WTC11 (cell line): ENCODE results near the gene ZNF786. TPM values are rescaled to one million over a fixed set of nuclear protein-coding genes. Genes with fewer than 3 reads are reported as not detected.
A peak's percentile ranks its signal among the peaks of the same experiment; 100 is the strongest.

Source experiments
- ATAC-seq: fragments of 200-7000 bp; cut with Tn5 transposase; 2 replicates; pipeline ENCODE4 v1.10.0; 2021; ENCODE audit warnings: mild to moderate bottlenecking, moderate library complexity
- Bru-seq: library from RNA; stranded (reverse); fragments of 400-500 nt; gene quantifications from one replicate; lab custom pipeline; 2021; lab: Mats Ljungman, UMichigan
- CTCF ChIA-PET: fragments of 300-600 bp; sonication (Branson Sonifier 250); formaldehyde crosslinking; loops from one replicate; lab custom pipeline; 2021; ENCODE audit warnings: antibody characterized with exemption; lab: Charles Lee
- POLR2A ChIA-PET: fragments of 350-600 bp; sonication (Branson Sonifier 250); formaldehyde crosslinking; loops from one replicate; lab custom pipeline; 2021; ENCODE audit warnings: antibody characterized with exemption; lab: Charles Lee
- DNase-seq: peaks from one replicate; pipeline ENCODE4 v3.0.0; 2021; ENCODE audit warnings: low spot score
- H3K27ac Mint-ChIP-seq: 2 replicates; pipeline ENCODE4 v1.8.0; 2021; ENCODE audit warnings: mixed read lengths
- H3K27me3 Mint-ChIP-seq: 2 replicates; pipeline ENCODE4 v1.8.0; 2021; ENCODE audit warnings: low read depth, mild to moderate bottlenecking, moderate library complexity, mixed read lengths
- H3K36me3 Mint-ChIP-seq: 2 replicates; pipeline ENCODE4 v1.8.0; 2021; ENCODE audit warnings: mixed read lengths
- H3K4me1 Mint-ChIP-seq: 2 replicates; pipeline ENCODE4 v1.8.0; 2022; ENCODE audit warnings: mixed read lengths
- H3K4me3 Mint-ChIP-seq: 2 replicates; pipeline ENCODE4 v1.8.0; 2021; ENCODE audit warnings: mild to moderate bottlenecking, moderate library complexity, mixed read lengths
- H3K9me3 Mint-ChIP-seq: 2 replicates; pipeline ENCODE4 v1.8.0; 2021; ENCODE audit warnings: mixed read lengths
- ATF1 ChIP-seq: sonication (generic); formaldehyde crosslinking; IDR thresholded peaks from 2 replicates; pipeline ENCODE4 v1.8.1; 2023; ENCODE audit warnings: mild to moderate bottlenecking, moderate library complexity, missing genetic modification reagents
- CREB1 ChIP-seq: sonication (generic); formaldehyde crosslinking; IDR thresholded peaks from 2 replicates; pipeline ENCODE4 v1.8.0; 2023; ENCODE audit warnings: mild to moderate bottlenecking, missing genetic modification reagents
- E2F4 ChIP-seq: sonication (generic); formaldehyde crosslinking; IDR thresholded peaks from 2 replicates; pipeline ENCODE4 v1.8.1; 2022; ENCODE audit warnings: low read depth, mild to moderate bottlenecking, moderate library complexity, missing genetic modification reagents, borderline replicate concordance
- FOXK1 ChIP-seq: sonication (generic); formaldehyde crosslinking; IDR thresholded peaks from 2 replicates; pipeline ENCODE4 v1.8.0; 2022; ENCODE audit warnings: mild to moderate bottlenecking, moderate library complexity, missing genetic modification reagents
- FOXP1 ChIP-seq: sonication (generic); formaldehyde crosslinking; IDR thresholded peaks from 2 replicates; pipeline ENCODE4 v1.8.0; 2022; ENCODE audit warnings: missing genetic modification reagents, mild to moderate bottlenecking, moderate library complexity, borderline replicate concordance
- IRF2 ChIP-seq: sonication (generic); formaldehyde crosslinking; IDR thresholded peaks from 2 replicates; pipeline ENCODE4 v1.8.0; 2022; ENCODE audit warnings: low read depth, missing genetic modification reagents, borderline replicate concordance
- KAT7 ChIP-seq: sonication (generic); formaldehyde crosslinking; IDR thresholded peaks from 2 replicates; pipeline ENCODE4 v1.8.1; 2023; ENCODE audit warnings: missing genetic modification reagents, mild to moderate bottlenecking, borderline replicate concordance
- MAX ChIP-seq: sonication (generic); formaldehyde crosslinking; IDR thresholded peaks from 2 replicates; pipeline ENCODE4 v1.8.0; 2022; ENCODE audit warnings: mild to moderate bottlenecking, missing genetic modification reagents
- NFATC4 ChIP-seq: fragments of 250-450 bp; sonication (Bioruptor Pico); IDR thresholded peaks from 2 replicates; pipeline ENCODE4 v1.9.0; 2021; ENCODE audit warnings: mild to moderate bottlenecking
- NR1H2 ChIP-seq: sonication (generic); formaldehyde crosslinking; IDR thresholded peaks from 2 replicates; pipeline ENCODE4 v1.9.0; 2021; ENCODE audit warnings: mild to moderate bottlenecking, moderate library complexity, missing genetic modification reagents
- OVOL2 ChIP-seq: fragments of 250-450 bp; sonication (Bioruptor Pico); IDR thresholded peaks from 2 replicates; pipeline ENCODE4 v1.9.0; 2021; ENCODE audit warnings: mild to moderate bottlenecking, borderline replicate concordance
- RORB ChIP-seq: fragments of 250-450 bp; sonication (Bioruptor Pico); IDR thresholded peaks from 2 replicates; pipeline ENCODE4 v1.9.0; 2021; ENCODE audit warnings: mild to moderate bottlenecking
- TEAD1 ChIP-seq: sonication (generic); formaldehyde crosslinking; IDR thresholded peaks from 2 replicates; pipeline ENCODE4 v1.8.0; 2022; ENCODE audit warnings: mild to moderate bottlenecking, missing genetic modification reagents
- TEAD4 ChIP-seq: sonication (generic); formaldehyde crosslinking; IDR thresholded peaks from 2 replicates; pipeline ENCODE4 v1.8.0; 2022; ENCODE audit warnings: mild to moderate bottlenecking, missing genetic modification reagents
- USF2 ChIP-seq: sonication (generic); formaldehyde crosslinking; IDR thresholded peaks from 2 replicates; pipeline ENCODE4 v1.8.1; 2023; ENCODE audit warnings: mild to moderate bottlenecking, missing genetic modification reagents, moderate library complexity
- ZBTB21 ChIP-seq: sonication (generic); formaldehyde crosslinking; IDR thresholded peaks from 2 replicates; pipeline ENCODE4 v1.8.1; 2023; ENCODE audit warnings: mild to moderate bottlenecking, missing genetic modification reagents, borderline replicate concordance
- ZNF263 ChIP-seq: sonication (generic); formaldehyde crosslinking; IDR thresholded peaks from 2 replicates; pipeline ENCODE4 v1.8.1; 2022; ENCODE audit warnings: low read depth, mild to moderate bottlenecking, moderate library complexity, missing genetic modification reagents
- ZNF317 ChIP-seq: sonication (generic); formaldehyde crosslinking; IDR thresholded peaks from 2 replicates; pipeline ENCODE4 v1.8.1; 2023; ENCODE audit warnings: low read depth, mild to moderate bottlenecking, moderate library complexity, missing genetic modification reagents, borderline replicate concordance
- ZNF532 ChIP-seq: fragments of 250-450 bp; sonication (Bioruptor Pico); IDR thresholded peaks from 2 replicates; pipeline ENCODE4 v1.9.0; 2021; ENCODE audit warnings: mild to moderate bottlenecking, borderline replicate concordance
- long read RNA-seq, 3 experiments: library from RNA in 1 of 3; library from capped mRNA in 1 of 3; library from polyadenylated mRNA in 1 of 3; unstranded in 2 of 3; stranded (forward) in 1 of 3; transcript quantifications; one replicate each; pipeline ENCODE4 v2.0.0, GENCODE V29; 2021
- total RNA-seq: library from RNA; stranded (reverse); gene quantifications from 3 replicates; pipeline ENCODE4 v1.2.3, GENCODE V29; 2021
- TF ChIP-seq, protein P1 (sequence below): fragments of 250-450 bp; sonication (Bioruptor Pico); IDR thresholded peaks from 2 replicates; pipeline ENCODE4 v1.9.0; 2021; ENCODE audit warnings: moderate library complexity, mild to moderate bottlenecking, inconsistent platforms, borderline replicate concordance
- TF ChIP-seq, protein P2 (sequence below): sonication (generic); formaldehyde crosslinking; IDR thresholded peaks from 2 replicates; pipeline ENCODE4 v1.8.0; 2022; ENCODE audit warnings: missing genetic modification reagents
- TF ChIP-seq, protein P3 (sequence below): sonication (generic); formaldehyde crosslinking; IDR thresholded peaks from 2 replicates; pipeline ENCODE4 v1.8.1; 2023; ENCODE audit warnings: mild to moderate bottlenecking, missing genetic modification reagents, moderate library complexity

The ZNF786 gene
- total RNA-seq (11.4 to 13.0 TPM (median 11.8 TPM) in 3 replicates), Bru-seq, nascent RNA (percentile 81 among the genes with signal in this experiment)
- long read RNA-seq, experiment 1, transcript ZNF786-202 (4 exons, 2,874 nt) = minor isoform, 20 of 66 reads
- long read RNA-seq, experiment 1, transcript ZNF786-201 (3 exons, 3,144 nt) = major isoform, 22 of 66 reads
- long read RNA-seq, experiment 1, partial matches to known transcripts = 10 of 66 reads
- long read RNA-seq, experiment 1, other reads (novel, unspliced or antisense) = 14 of 66 reads
- long read RNA-seq, experiment 2, partial matches to known transcripts = 1 of 9 reads
- long read RNA-seq, experiment 2, other reads (novel, unspliced or antisense) = 7 of 9 reads
- long read RNA-seq, experiment 3 = 0 reads

- ATAC-seq = peak; percentile 85
- no peaks in the 10 kb centered on the region; the same call in 1 of the 2 replicates for H3K27me3 Mint-ChIP-seq
- DNase-seq = peak; percentile 83
- peaks cover 6% of the 10 kb centered on the region for H3K9me3 Mint-ChIP-seq
- H3K4me3 Mint-ChIP-seq = peak within 1 kb of the TSS; percentile 97
- POLR2A ChIA-PET = interaction anchor here (0.6 kb wide), 1 partner anchor 58 kb away, joined by 3 read pairs; no protein-coding TSS in a partner anchor
- peaks cover 12% of the 10 kb centered on the region for H3K4me1 Mint-ChIP-seq
- peak within 1 kb of the TSS; percentile 99 for H3K27ac Mint-ChIP-seq
- CTCF ChIA-PET = interaction anchor here (0.6 to 1.3 kb wide), 3 partner anchors 22 to 35 kb away, joined by 3 read pairs; partner anchors contain the start of gene ZNF425
- peaks cover 23% of the 10 kb centered on the region for H3K36me3 Mint-ChIP-seq
- TF ChIP-seq IRF2 (CRISPR knock-in tag) (no peak), ZNF317 (no peak), ZNF532 (CRISPR knock-in tag) (no peak), ATF1 (CRISPR knock-in tag) (no peak), OVOL2 (CRISPR knock-in tag) (no peak), E2F4 (CRISPR knock-in tag) (no peak; the same call in 1 of the 2 replicates), RORB (CRISPR knock-in tag) (no peak), MAX (CRISPR knock-in tag) (peak; percentile 67), TEAD4 (no peak), ZBTB21 (CRISPR knock-in tag) (no peak; the same call in 1 of the 2 replicates), KAT7 (0 out of 2 replicates have a peak, but pooled peaks have one; percentile 15), NR1H2 (CRISPR knock-in tag) (no peak), FOXK1 (CRISPR knock-in tag) (peak; percentile 20; the same call in 1 of the 2 replicates), FOXP1 (CRISPR knock-in tag) (peak; percentile 31), CREB1 (no peak), ZNF263 (CRISPR knock-in tag) (no peak), TEAD1 (CRISPR knock-in tag) (peak; percentile 50), USF2 (no peak; the same call in 1 of the 2 replicates), NFATC4 (CRISPR knock-in tag) (no peak)
- TF ChIP-seq, protein P1, sequence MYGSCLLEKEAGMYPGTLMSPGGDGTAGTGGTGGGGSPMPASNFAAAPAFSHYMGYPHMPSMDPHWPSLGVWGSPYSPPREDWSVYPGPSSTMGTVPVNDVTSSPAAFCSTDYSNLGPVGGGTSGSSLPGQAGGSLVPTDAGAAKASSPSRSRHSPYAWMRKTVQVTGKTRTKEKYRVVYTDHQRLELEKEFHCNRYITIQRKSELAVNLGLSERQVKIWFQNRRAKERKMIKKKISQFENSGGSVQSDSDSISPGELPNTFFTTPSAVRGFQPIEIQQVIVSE (CRISPR knock-in tag) = no peak
- TF ChIP-seq, protein P2, sequence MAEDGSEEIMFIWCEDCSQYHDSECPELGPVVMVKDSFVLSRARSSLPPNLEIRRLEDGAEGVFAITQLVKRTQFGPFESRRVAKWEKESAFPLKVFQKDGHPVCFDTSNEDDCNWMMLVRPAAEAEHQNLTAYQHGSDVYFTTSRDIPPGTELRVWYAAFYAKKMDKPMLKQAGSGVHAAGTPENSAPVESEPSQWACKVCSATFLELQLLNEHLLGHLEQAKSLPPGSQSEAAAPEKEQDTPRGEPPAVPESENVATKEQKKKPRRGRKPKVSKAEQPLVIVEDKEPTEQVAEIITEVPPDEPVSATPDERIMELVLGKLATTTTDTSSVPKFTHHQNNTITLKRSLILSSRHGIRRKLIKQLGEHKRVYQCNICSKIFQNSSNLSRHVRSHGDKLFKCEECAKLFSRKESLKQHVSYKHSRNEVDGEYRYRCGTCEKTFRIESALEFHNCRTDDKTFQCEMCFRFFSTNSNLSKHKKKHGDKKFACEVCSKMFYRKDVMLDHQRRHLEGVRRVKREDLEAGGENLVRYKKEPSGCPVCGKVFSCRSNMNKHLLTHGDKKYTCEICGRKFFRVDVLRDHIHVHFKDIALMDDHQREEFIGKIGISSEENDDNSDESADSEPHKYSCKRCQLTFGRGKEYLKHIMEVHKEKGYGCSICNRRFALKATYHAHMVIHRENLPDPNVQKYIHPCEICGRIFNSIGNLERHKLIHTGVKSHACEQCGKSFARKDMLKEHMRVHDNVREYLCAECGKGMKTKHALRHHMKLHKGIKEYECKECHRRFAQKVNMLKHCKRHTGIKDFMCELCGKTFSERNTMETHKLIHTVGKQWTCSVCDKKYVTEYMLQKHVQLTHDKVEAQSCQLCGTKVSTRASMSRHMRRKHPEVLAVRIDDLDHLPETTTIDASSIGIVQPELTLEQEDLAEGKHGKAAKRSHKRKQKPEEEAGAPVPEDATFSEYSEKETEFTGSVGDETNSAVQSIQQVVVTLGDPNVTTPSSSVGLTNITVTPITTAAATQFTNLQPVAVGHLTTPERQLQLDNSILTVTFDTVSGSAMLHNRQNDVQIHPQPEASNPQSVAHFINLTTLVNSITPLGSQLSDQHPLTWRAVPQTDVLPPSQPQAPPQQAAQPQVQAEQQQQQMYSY (CRISPR knock-in tag) = no peak
- TF ChIP-seq, protein P3, sequence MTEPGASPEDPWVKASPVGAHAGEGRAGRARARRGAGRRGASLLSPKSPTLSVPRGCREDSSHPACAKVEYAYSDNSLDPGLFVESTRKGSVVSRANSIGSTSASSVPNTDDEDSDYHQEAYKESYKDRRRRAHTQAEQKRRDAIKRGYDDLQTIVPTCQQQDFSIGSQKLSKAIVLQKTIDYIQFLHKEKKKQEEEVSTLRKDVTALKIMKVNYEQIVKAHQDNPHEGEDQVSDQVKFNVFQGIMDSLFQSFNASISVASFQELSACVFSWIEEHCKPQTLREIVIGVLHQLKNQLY = no peak
Observed at GRCh38 chr7:149090397-149091195, at the start of gene ZNF786. Gene ZNF786, minus strand, starts transcription at chr7:149090718. Its CDS starts 78 bp downstream, at chr7:149090640.
